Prostate gland (tissue), 2 donors: ENCODE measurements around the gene HOXA5. TPM values are rescaled to one million over a fixed set of nuclear protein-coding genes. Genes with fewer than 3 reads are reported as not detected.

Experiments
- DNase-seq: peaks from one replicate; pipeline ENCODE4 v3.0.0-alpha.2; 2019; ENCODE audit warnings: low spot score
- H3K27ac ChIP-seq, 2 donors: fragments of 200-600 bp; sonication (generic); 2 replicates each; pipeline ENCODE4 v1.5.1; 2017 to 2019
- H3K27me3 ChIP-seq: fragments of 200-600 bp; sonication (generic); replicated peaks from 2 replicates; pipeline ENCODE4 v1.5.1; 2019; ENCODE audit not compliant: insufficient read depth
- H3K36me3 ChIP-seq, 2 donors: fragments of 200-600 bp; sonication (generic); 1 replicate in 1 of 2; 2 replicates in 1 of 2; pipeline versions ENCODE4 v1.5.1 to v1.8.1; 2017 to 2019
- H3K4me1 ChIP-seq: fragments of 200-600 bp; sonication (generic); replicated peaks from 2 replicates; pipeline ENCODE4 v1.5.1; 2019
- H3K4me3 ChIP-seq, 2 donors: fragments of 200-600 bp; sonication (generic); 2 replicates each; pipeline ENCODE4 v1.5.1; 2017 to 2019
- H3K9me3 ChIP-seq: fragments of 200-600 bp; sonication (generic); 2 replicates; pipeline ENCODE4 v1.5.1; 2017
- POLR2A ChIP-seq: fragments of 450-650 bp; IDR thresholded peaks from one replicate; pipeline ENCODE4 v1.6.1; 2016; ENCODE audit warnings: antibody characterized with exemption, mild to moderate bottlenecking
- POLR2AphosphoS5 ChIP-seq: sonication (generic); formaldehyde crosslinking; IDR thresholded peaks from one replicate; pipeline ENCODE4 v1.6.1; 2017; ENCODE audit warnings: antibody characterized with exemption
- WGBS: methylation state at CpG from one replicate; pipeline ENCODE4 v1.1.5; 2018; 5-methylcytosine and 5-hydroxymethylcytosine counted together
- intact Hi-C: fragments of 100-400 bp; cut with DNase I; formaldehyde crosslinking; loops from one replicate; pipeline ENCODE4 v1.14.2; 2022
- total RNA-seq, 2 donors: library from RNA; depleted of rRNA; stranded (reverse); fragments of >200 nt; gene quantifications; one replicate each; pipeline ENCODE4 v1.1.0, GENCODE V29; 2016
- TF ChIP-seq, protein P1 (sequence below), 4 experiments: fragments of 200-600 bp in 2 of 4; fragments of 450-650 bp in 2 of 4; sonication (generic) in 2 of 4; IDR thresholded peaks; 1 replicate in 3 of 4; 2 replicates in 1 of 4; pipeline ENCODE4 v1.5.1; 2016 to 2019; ENCODE audit warnings: antibody characterized with exemption in 4 of 4, mild to moderate bottlenecking in 2 of 4, moderate library complexity in 2 of 4

Gene HOXA5
- total RNA-seq, 2 donors from 2014 or later: 3.7 to 12.9 TPM

DNA sequence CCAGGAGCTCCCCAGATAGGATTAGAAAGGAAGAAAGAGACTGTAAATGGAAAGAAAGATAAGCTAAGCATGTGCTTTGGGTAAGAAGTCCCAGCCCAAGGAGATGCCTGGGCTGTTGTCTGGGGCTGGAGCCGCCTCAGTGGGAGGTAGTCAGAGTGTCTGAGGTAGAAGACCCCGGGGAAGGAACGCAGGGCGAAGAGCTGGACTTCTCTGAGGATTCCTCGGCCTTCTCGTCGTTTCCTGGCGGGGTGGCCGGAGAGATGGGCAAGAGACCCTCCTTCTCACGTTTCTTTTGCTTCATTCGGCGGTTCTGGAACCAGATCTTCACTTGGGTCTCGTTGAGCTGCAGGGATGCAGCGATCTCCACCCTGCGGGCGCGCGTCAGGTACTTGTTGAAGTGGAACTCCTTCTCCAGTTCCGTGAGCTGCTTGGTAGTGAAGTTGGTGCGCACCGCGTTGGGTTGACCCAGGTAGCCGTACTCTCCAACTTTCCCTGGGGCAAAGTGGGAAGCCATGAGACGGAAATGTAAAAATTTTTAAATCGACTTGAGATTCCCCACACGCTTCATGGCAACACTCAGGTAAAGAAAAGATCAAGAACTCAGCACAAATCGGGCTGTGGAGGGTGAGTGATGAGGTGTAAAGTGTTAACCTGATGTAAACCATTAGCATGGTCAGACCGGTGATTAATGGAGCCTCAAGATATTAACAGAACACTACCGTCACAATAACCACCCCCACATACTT is 49.0 kb downstream of the HOXA5 start:
- no peak overlapping the region for H3K27ac ChIP-seq
- intact Hi-C loops: loop anchor here (10.0 kb wide), 1 partner anchor 230 kb away; the partner anchor contains the start of gene SKAP2
- 81% methylated on average over 29 of the region's 29 CpGs for WGBS
- no peaks in the 10 kb centered on the region for H3K27me3 ChIP-seq
- no peaks in the 10 kb centered on the region for H3K9me3 ChIP-seq
- H3K4me1 ChIP-seq: peaks cover 5% of the 10 kb centered on the region
- no peak for DNase-seq
- TF ChIP-seq, protein P1, sequence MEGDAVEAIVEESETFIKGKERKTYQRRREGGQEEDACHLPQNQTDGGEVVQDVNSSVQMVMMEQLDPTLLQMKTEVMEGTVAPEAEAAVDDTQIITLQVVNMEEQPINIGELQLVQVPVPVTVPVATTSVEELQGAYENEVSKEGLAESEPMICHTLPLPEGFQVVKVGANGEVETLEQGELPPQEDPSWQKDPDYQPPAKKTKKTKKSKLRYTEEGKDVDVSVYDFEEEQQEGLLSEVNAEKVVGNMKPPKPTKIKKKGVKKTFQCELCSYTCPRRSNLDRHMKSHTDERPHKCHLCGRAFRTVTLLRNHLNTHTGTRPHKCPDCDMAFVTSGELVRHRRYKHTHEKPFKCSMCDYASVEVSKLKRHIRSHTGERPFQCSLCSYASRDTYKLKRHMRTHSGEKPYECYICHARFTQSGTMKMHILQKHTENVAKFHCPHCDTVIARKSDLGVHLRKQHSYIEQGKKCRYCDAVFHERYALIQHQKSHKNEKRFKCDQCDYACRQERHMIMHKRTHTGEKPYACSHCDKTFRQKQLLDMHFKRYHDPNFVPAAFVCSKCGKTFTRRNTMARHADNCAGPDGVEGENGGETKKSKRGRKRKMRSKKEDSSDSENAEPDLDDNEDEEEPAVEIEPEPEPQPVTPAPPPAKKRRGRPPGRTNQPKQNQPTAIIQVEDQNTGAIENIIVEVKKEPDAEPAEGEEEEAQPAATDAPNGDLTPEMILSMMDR (IDR thresholded peaks at IDR 0.05): no peak
- no peak for TF ChIP-seq POLR2AphosphoS5
- TF ChIP-seq POLR2A: no peak
- H3K36me3 ChIP-seq: no peaks in the 10 kb centered on the region
- H3K4me3 ChIP-seq: no peak overlapping the region

DNA sequence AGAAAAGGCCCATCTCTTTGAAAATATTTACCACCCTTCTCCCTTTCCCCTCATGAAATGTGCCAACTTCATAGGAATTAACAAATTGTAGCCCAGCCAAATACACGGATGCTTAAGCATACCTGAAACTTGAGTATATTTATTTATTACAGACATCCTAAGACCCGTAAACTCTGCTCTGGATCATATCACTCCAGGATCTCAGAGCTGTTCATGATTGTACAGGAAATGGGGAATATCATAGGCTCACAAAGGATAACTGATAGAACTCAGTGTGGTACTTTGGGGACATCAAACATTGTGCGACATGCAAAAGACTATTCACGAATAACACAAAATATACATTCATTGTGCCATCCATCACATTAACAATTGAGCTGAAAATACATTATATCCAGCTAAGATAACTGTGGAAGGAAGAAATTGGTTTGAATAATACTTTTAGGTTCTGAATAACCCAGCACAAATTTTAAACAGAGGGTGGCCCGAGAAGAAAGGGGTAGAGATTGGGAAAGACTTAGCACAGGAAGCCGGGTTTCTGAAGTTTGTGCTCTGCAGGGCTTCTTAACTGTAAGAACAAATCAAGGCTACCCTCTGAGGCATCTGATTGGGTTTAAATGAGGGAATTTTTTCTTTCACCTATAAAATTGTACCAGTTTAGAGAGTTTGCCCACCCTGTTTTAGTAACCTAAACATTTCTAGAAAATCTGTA is 50.1 kb downstream of the HOXA5 start:
- no peak overlapping the region for H3K4me3 ChIP-seq
- 56% methylated on average over 6 of the region's 6 CpGs for WGBS
- intact Hi-C loops: loop anchor here (10.0 kb wide), 1 partner anchor 229 kb away; the partner anchor contains the start of gene SKAP2
- H3K4me1 ChIP-seq: peaks cover 5% of the 10 kb centered on the region
- H3K9me3 ChIP-seq: no peaks in the 10 kb centered on the region
- DNase-seq: no peak
- H3K36me3 ChIP-seq: no peaks in the 10 kb centered on the region
- no peaks in the 10 kb centered on the region for H3K27me3 ChIP-seq
- no peak overlapping the region for H3K27ac ChIP-seq
- no peak for TF ChIP-seq POLR2AphosphoS5
- no peak for TF ChIP-seq POLR2A
- TF ChIP-seq, protein P1 (IDR thresholded peaks at IDR 0.05): no peak

DNA sequence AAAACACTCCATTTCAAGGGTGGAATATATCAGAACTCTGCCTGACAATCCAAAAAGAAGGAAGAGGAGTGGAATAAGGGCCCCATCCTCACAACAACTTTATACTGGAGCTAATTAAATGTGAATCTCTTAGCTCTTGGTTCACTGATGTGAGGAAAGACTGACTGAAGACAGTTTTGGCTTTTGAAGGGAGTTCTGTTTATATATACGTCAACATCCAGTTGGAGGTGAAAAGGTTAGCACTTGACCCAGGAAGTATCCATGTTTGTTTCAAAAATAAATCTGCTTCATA is 50.7 kb downstream of the HOXA5 start:
- no peaks in the 10 kb centered on the region for H3K27me3 ChIP-seq
- H3K36me3 ChIP-seq: no peaks in the 10 kb centered on the region
- intact Hi-C loops: loop anchor here (10.0 kb wide), 1 partner anchor 228 kb away; the partner anchor contains the start of gene SKAP2
- peaks cover 1% of the 10 kb centered on the region for H3K4me1 ChIP-seq
- DNase-seq: no peak
- 79% methylated on average over 1 of the region's 1 CpG for WGBS
- H3K9me3 ChIP-seq: no peaks in the 10 kb centered on the region
- TF ChIP-seq, protein P1 (IDR thresholded peaks at IDR 0.05): no peak
- no peak for TF ChIP-seq POLR2A
- no peak for TF ChIP-seq POLR2AphosphoS5
- no peak overlapping the region for H3K27ac ChIP-seq
- H3K4me3 ChIP-seq: no peak overlapping the region

DNA sequence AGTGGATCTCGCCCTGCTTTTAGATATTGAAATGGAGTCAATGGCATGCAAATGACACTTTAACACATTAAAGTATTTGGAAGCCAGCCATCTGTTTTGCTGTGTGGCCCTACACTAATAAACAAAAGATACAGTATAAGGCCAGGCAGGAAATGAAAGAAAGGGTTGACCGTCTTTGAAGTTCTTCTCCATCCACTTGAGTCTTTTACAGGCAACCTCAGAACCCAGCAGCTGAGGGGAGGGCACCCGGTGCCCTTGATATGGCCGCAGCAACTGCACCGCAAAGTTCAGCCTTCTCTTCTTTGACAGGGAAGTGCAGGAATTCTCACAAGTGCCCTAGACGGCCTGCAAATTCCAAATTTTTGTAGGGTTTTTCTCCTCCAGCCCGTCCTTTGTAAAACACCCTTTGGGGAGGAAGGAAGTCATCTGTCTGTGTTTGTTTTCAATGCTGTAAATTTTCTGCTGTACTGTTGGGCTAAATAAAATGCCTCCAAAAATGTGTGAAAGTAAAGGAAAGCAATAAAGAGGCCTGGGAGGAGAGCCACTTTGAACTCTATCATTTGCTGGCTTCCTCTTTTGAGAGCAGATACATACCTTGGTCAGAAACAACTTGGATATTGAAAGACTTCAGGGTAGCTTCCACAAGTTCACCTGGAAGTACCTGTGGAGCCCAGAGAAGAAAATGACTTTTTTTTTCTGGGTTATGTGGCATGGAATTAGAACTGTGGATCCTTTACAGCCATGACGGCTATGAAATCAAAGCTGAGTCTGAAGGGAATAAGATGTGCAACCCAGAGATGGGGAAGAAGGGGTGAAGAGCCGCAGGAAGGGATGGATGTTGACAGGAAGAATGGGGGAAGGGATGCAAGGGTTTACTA is 51.3 kb downstream of the HOXA5 start:
- no peaks in the 10 kb centered on the region for H3K27me3 ChIP-seq
- intact Hi-C loops: loop anchor here (10.0 kb wide), 1 partner anchor 227 kb away; the partner anchor contains the start of gene SKAP2
- no peaks in the 10 kb centered on the region for H3K4me1 ChIP-seq
- DNase-seq: no peak
- no peak overlapping the region for H3K4me3 ChIP-seq
- no peak overlapping the region for H3K27ac ChIP-seq
- TF ChIP-seq POLR2A (no peak), POLR2AphosphoS5 (no peak)
- TF ChIP-seq, protein P1 (IDR thresholded peaks at IDR 0.05): no peak
- 67% methylated on average over 9 of the region's 9 CpGs for WGBS
- no peaks in the 10 kb centered on the region for H3K9me3 ChIP-seq
- H3K36me3 ChIP-seq: no peaks in the 10 kb centered on the region
